HepG2 (cell line): ENCODE data around the gene CIAPIN1. TPM values are rescaled to one million over a fixed set of nuclear protein-coding genes. Genes with fewer than 3 reads are reported as not detected.

Source experiments
- ATAC-seq: fragments of 200-7000 bp; cut with Tn5 transposase; 3 replicates; pipeline ENCODE4 v1.9.1; 2020; ENCODE audit warnings: mild to moderate bottlenecking, moderate library complexity
- BruUV-seq: library from RNA; stranded (reverse); fragments of 400-500 nt; replicated peaks from 2 replicates; lab custom pipeline; 2021; lab: Mats Ljungman, UMichigan
- CTCF ChIA-PET: fragments of 300-600 bp; formaldehyde crosslinking; extraction: SDS; loops from one replicate; lab custom pipeline; 2021; ENCODE audit warnings: low total read pairs, inconsistent platforms, low intra/inter-chr PET ratio; lab: Yijun Ruan, JAX
- POLR2A ChIA-PET: fragments of 350-600 bp; sonication (Branson Sonifier 250); formaldehyde crosslinking; loops from one replicate; lab custom pipeline; 2020; ENCODE audit warnings: antibody characterized with exemption, inconsistent platforms; lab: Yijun Ruan, JAX
- DNase-seq: peaks from one replicate; pipeline ENCODE4 v3.0.0-alpha.2; 2015; ENCODE audit warnings: low spot score
- FAIRE-seq: peaks from 3 replicates; lab custom pipeline; 2011; peaks lifted over from hg19 to GRCh38; lab: Jason Lieb, UNC
- H2AFZ ChIP-seq: one replicate; pipeline ENCODE4 v1.6.1; 2011; ENCODE audit warnings: low read length, inconsistent platforms
- H3K27ac ChIP-seq: fragments of 300-600 bp; 3 replicates; pipeline ENCODE4 v1.8.0; 2011; ENCODE audit warnings: mixed run types, mild to moderate bottlenecking, mixed read lengths, low read length, inconsistent platforms; ENCODE audit not compliant: insufficient read depth; ENCODE audit errors: extremely low read length
- H3K27me3 ChIP-seq, 2 experiments: fragments of 200-600 bp in 1 of 2; 2 replicates in 1 of 2; 3 replicates in 1 of 2; pipeline versions ENCODE4 v1.6.0 to v1.8.0; 2011; ENCODE audit warnings: low read length in 2 of 2, mild to moderate bottlenecking in 2 of 2, moderate library complexity in 2 of 2, inconsistent platforms in 1 of 2; ENCODE audit not compliant: insufficient read depth in 2 of 2, control insufficient read depth in 1 of 2
- H3K36me3 ChIP-seq, 2 experiments: fragments of 200-600 bp in 1 of 2; replicated peaks in 1 of 2; 2 replicates in 1 of 2; 3 replicates in 1 of 2; pipeline versions ENCODE4 v1.5.1 to v1.8.0; 2011; ENCODE audit warnings: low read length in 2 of 2, inconsistent platforms in 1 of 2; ENCODE audit not compliant: insufficient read depth in 2 of 2, control insufficient read depth in 1 of 2
- H3K4me1 ChIP-seq: 2 replicates; pipeline ENCODE4 v1.5.1; 2012; ENCODE audit warnings: low read length, inconsistent platforms; ENCODE audit not compliant: insufficient read depth
- H3K4me2 ChIP-seq: 2 replicates; pipeline ENCODE4 v1.6.0; 2011; ENCODE audit warnings: low read depth, low read length, inconsistent platforms
- H3K4me3 ChIP-seq, 3 experiments: fragments of 200-600 bp in 1 of 3; sonication (generic), shearing (Covaris generic) in 1 of 3; replicated peaks in 1 of 3; 2 replicates each; pipeline ENCODE4 v1.5.1; 2011 to 2016; ENCODE audit warnings: low read length in 3 of 3, inconsistent platforms in 2 of 3, low read depth in 2 of 3, mild to moderate bottlenecking in 2 of 3, control low read depth in 1 of 3, mixed read lengths in 1 of 3; ENCODE audit not compliant: insufficient read depth in 1 of 3
- H3K79me2 ChIP-seq: one replicate; pipeline ENCODE4 v1.6.1; 2011; ENCODE audit warnings: low read length, inconsistent platforms; ENCODE audit not compliant: insufficient read depth
- H3K9ac ChIP-seq: 2 replicates; pipeline ENCODE4 v1.6.0; 2011; ENCODE audit warnings: mild to moderate bottlenecking, low read depth, low read length, inconsistent platforms; ENCODE audit not compliant: insufficient read depth
- H3K9me3 ChIP-seq: 2 replicates; pipeline ENCODE4 v1.5.1; 2012; ENCODE audit warnings: mild to moderate bottlenecking, low read length
- H4K20me1 ChIP-seq: 2 replicates; pipeline ENCODE4 v1.6.0; 2011; ENCODE audit warnings: inconsistent platforms, mild to moderate bottlenecking, low read length, moderate library complexity; ENCODE audit not compliant: insufficient read depth
- ATF6 ChIP-seq: sonication (generic); formaldehyde crosslinking; conservative IDR thresholded peaks from 2 replicates; pipeline ENCODE4 v1.4.0; 2020; ENCODE audit warnings: missing genetic modification reagents
- GTF3A ChIP-seq: sonication (generic); formaldehyde crosslinking; conservative IDR thresholded peaks from 2 replicates; pipeline ENCODE4 v1.4.0; 2020; ENCODE audit warnings: mild to moderate bottlenecking, missing genetic modification reagents
- PRDM15 ChIP-seq: sonication (generic); formaldehyde crosslinking; IDR thresholded peaks from 2 replicates; pipeline ENCODE4 v1.4.0; 2020; ENCODE audit warnings: missing genetic modification reagents
- STAT6 ChIP-seq: sonication (generic); formaldehyde crosslinking; IDR thresholded peaks from 2 replicates; pipeline ENCODE4 v1.4.0; 2020; ENCODE audit warnings: missing genetic modification reagents, mild to moderate bottlenecking, borderline replicate concordance
- ZFP1 ChIP-seq: IDR thresholded peaks from 2 replicates; pipeline ENCODE4 v1.6.1; 2016
- ZNF101 ChIP-seq: sonication (generic); formaldehyde crosslinking; IDR thresholded peaks from 2 replicates; pipeline ENCODE4 v1.4.0; 2020; ENCODE audit warnings: mild to moderate bottlenecking, low read depth, missing genetic modification reagents, borderline replicate concordance
- ZNF121 ChIP-seq: sonication (generic); formaldehyde crosslinking; IDR thresholded peaks from 2 replicates; pipeline ENCODE4 v1.5.0; 2020; ENCODE audit warnings: mild to moderate bottlenecking, missing genetic modification reagents
- ZNF264 ChIP-seq: sonication (generic); formaldehyde crosslinking; IDR thresholded peaks from 2 replicates; pipeline ENCODE4 v1.4.0; 2020; ENCODE audit warnings: missing genetic modification reagents
- ZNF326 ChIP-seq: sonication (generic); formaldehyde crosslinking; IDR thresholded peaks from 2 replicates; pipeline ENCODE4 v1.4.0; 2020; ENCODE audit warnings: missing genetic modification reagents, borderline replicate concordance
- ZNF704 ChIP-seq: sonication (generic); formaldehyde crosslinking; IDR thresholded peaks from 2 replicates; pipeline ENCODE4 v1.8.1; 2023; ENCODE audit warnings: mild to moderate bottlenecking, inconsistent platforms, moderate library complexity, missing genetic modification reagents, borderline replicate concordance
- ZNF839 ChIP-seq: sonication (generic); formaldehyde crosslinking; IDR thresholded peaks from 2 replicates; pipeline ENCODE4 v1.4.0; 2020; ENCODE audit warnings: missing genetic modification reagents, mild to moderate bottlenecking, borderline replicate concordance
- ZSCAN29 ChIP-seq: sonication (generic); formaldehyde crosslinking; conservative IDR thresholded peaks from 2 replicates; pipeline ENCODE4 v1.4.0; 2020; ENCODE audit warnings: mild to moderate bottlenecking, missing genetic modification reagents
- WGBS: methylation state at CpG from one replicate; pipeline ENCODE4 v1.1.6; 2017; ENCODE audit warnings: low lambda C conversion rate; 5-methylcytosine and 5-hydroxymethylcytosine counted together
- in situ Hi-C: cut with HindIII; loops from 2 replicates; pipeline ENCODE4 v1.10.0; 2017; ENCODE audit warnings: low pct_unique_long_range_greater_than_20kb; ENCODE audit not compliant: extremely low pct_ligation_motif_present
- intact Hi-C: fragments of 100-400 bp; cut with micrococcal nuclease; formaldehyde crosslinking; loops from one replicate; pipeline ENCODE4 v1.10.0; 2022; ENCODE audit not compliant: unreplicated experiment
- polyA plus RNA-seq, 8 experiments: library from polyadenylated mRNA; depleted of rRNA in 3 of 8; stranded (reverse) in 7 of 8; unstranded in 1 of 8; fragments of >200 nt; fragmentation: Illumina TruSeq in 4 of 8; extraction: Trizol in 4 of 8; gene quantifications; 2 replicates each; pipeline versions ENCODE4 v1.2.1 to v1.2.3, GENCODE V29; 2011 to 2016; ENCODE audit warnings: low read depth in 4 of 8, missing spikeins in 1 of 8, mixed read lengths in 1 of 8; ENCODE audit not compliant: insufficient read depth in 1 of 8
- total RNA-seq, 5 experiments: library from RNA; depleted of rRNA; stranded (reverse); fragments of >200 nt; fragmentation: Illumina TruSeq; extraction: Trizol; gene quantifications; 2 replicates each; pipeline ENCODE4 v1.2.3, GENCODE V29; 2016; ENCODE audit warnings: low read depth in 1 of 5

The CIAPIN1 gene
- total and polyA plus RNA-seq, 2 of the 13 experiments (the other 11 are each of a cell fraction or from before 2014, with no cell fraction given): 69.3 to 89.7 TPM

GRCh38 chr16:57482845-57483545 is 35.8 kb upstream of the CIAPIN1 start (continued):
- TF ChIP-seq PRDM15: no peak
- no peak for TF ChIP-seq ZFP1 (CRISPR knock-in tag)
- TF ChIP-seq ZNF101 (CRISPR knock-in tag): peak; percentile 7; the same call in 1 of the 2 replicates
- no peak for TF ChIP-seq ZNF839 (CRISPR knock-in tag)
- peak; percentile 73; the same call in 1 of the 2 replicates for TF ChIP-seq ZNF121 (CRISPR knock-in tag)
- TF ChIP-seq ZNF326: no peak
- 0 out of 2 replicates have a peak, but pooled peaks have one; percentile 84 for TF ChIP-seq ZSCAN29

GRCh38 chr16:57481421-57481820 is 34.2 kb upstream of the CIAPIN1 start:
- no peak overlapping the region for H3K4me2 ChIP-seq
- H3K9me3 ChIP-seq: no peaks in the 10 kb centered on the region
- H3K4me3 ChIP-seq: no peak overlapping the region
- WGBS: 93% methylated on average over 4 of the region's 4 CpGs
- no peaks in the 10 kb centered on the region; a peak in 1 of 5 replicates for H3K36me3 ChIP-seq
- no peak overlapping the region; the same call in 1 of the 2 replicates for H3K9ac ChIP-seq
- H2AFZ ChIP-seq: no peak overlapping the region
- POLR2A ChIA-PET: interaction anchor here (4.6 to 5.6 kb wide), 2 partner anchors 9 to 34 kb away, joined by 55 to 147 read pairs; partner anchors contain the start of genes CIAPIN1 and COQ9
- peak overlapping the region; percentile 79 for H3K27ac ChIP-seq
- H3K27me3 ChIP-seq: no peaks in the 10 kb centered on the region
- peaks cover 40% of the 10 kb centered on the region for H3K79me2 ChIP-seq
- intact Hi-C loops: no loop called here
- H4K20me1 ChIP-seq: peaks cover 4% of the 10 kb centered on the region; the same call in 1 of the 2 replicates
- FAIRE-seq (no peak), DNase-seq (no peak), ATAC-seq (no peak)
- CTCF ChIA-PET: no interaction called here
- BruUV-seq: no TSS peak
- in situ Hi-C loops: no loop called here
- H3K4me1 ChIP-seq: peaks cover 92% of the 10 kb centered on the region
- TF ChIP-seq ZNF264 (CRISPR knock-in tag): no peak
- 0 out of 2 replicates have a peak, but pooled peaks have one; percentile 9 for TF ChIP-seq ZNF704 (CRISPR knock-in tag)
- TF ChIP-seq ATF6 (CRISPR knock-in tag): no peak
- no peak for TF ChIP-seq STAT6 (CRISPR knock-in tag)
- 0 out of 2 replicates have a peak, but pooled peaks have one; percentile 27 for TF ChIP-seq GTF3A
